HG02759 (cell line): ENCODE data around the gene PORCN.
"Not testable (repeated sequence)": the region's sequence is repeated elsewhere in the genome, so short reads cannot be mapped to it uniquely, and the experiment has no call there.

ENCODE experiments used
- ATAC-seq: cut with Tn5 transposase; IDR thresholded peaks from one replicate; pipeline ENCODE4 v1.9.1; 2021; ENCODE audit warnings: mild to moderate bottlenecking, moderate library complexity; ENCODE audit not compliant: unreplicated experiment

Gene PORCN

GRCh38 chrX:48509619-48510018, 827 bp downstream of the PORCN start:
- ATAC-seq: no peak

DNA sequence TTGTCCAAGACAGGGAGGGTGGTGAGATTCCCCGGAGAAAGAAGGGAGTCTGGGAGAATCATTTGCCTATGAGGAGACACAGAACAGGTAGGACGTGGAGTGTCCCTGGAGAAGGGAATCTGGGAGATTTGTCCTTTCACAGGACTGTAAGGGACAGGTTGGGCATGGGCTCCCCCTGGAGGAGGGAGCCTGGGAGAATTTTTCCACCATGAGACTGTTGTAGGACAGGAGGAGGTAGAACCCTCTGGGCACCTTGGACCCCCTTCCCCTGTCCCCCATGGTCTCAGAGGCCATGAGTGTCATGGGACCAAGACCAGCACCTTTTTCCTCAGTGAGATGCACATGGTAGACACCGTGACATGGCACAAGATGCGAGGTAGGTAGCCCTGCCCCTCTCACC, 2.8 kb downstream of the PORCN start:
- ATAC-seq: no peak

DNA sequence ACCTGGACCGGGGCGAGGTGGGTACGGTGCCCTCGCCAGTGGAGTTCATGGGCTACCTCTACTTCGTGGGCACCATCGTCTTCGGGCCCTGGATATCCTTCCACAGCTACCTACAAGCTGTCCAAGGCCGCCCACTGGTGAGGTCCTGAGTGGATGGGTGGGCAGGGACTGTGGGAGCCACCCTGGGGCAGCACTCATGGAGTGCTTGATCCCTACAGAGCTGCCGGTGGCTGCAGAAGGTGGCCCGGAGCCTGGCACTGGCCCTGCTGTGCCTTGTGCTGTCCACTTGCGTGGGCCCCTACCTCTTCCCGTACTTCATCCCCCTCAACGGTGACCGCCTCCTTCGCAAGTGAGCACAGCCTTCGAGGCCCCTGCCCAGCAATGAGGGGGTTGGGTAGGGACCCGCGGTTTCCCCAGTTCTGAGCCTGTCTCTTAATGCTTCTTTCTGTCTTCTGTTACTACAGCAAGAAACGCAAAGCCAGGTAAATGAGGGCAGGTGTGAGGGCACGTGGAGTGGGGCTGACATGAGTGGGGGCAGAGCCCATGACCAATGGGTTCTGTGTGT, 3.7 kb downstream of the PORCN start:
- ATAC-seq: no peak

GRCh38 chrX:48513670-48514069, 4.9 kb downstream of the PORCN start:
- no peak for ATAC-seq

DNA sequence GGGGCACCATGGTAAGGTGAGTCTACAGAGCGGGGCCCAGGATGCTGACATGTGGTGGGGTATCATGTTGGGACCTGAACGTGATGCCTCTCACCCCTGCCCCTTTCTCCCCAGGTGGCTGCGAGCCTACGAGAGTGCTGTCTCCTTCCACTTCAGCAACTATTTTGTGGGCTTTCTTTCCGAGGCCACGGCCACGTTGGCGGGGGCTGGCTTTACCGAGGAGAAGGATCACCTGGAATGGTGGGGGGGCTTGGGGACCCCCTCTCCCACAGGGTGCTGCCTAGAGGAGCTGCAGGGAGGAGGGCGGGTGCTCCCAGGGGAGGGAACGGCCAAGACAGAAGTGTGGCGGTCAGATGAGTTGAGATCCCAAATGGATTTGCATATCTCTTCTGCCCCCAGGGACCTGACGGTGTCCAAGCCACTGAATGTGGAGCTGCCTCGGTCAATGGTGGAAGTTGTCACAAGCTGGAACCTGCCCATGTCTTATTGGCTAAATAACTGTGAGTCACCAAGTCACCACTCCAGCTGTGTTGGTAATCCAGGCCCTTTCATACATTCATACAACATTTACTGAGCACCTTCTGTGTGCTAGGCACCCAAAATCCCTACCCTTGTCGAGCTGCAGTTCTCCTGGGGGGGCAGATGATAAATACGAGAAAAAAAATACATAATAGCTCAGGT, 5.5 kb downstream of the PORCN start:
- no peak for ATAC-seq

DNA sequence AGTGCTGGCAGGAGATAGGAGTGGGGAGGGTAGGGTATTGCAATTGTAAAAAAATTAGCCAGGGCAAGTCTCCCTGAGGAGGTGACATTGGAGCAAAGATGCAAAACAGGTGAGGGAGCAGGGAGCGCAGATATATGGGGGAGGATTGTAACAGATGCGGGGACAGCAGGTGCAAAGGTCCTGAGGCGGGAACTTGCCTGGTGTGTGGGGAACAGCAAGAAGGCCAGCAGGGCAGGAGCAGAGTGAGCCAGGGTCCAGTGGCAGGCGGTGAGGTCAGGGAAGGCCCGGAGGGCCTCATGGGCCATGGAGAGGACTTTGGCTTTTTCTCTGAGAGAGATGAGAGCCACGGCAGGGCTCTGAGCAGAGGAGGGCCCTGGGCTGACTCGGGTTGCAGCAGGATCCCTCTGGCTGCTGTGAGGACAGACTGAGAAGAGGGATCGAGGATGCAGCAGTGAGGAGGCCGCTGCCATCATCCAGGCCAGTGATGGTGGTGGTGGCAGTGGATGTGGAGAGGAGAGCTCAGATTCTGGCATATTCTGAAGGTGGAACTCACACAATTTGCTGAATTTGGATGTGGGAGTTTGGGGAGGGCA, 6.2 kb downstream of the PORCN start:
- ATAC-seq: no peak

GRCh38 chrX:48515842-48516241, 7.0 kb downstream of the PORCN start:
- no peak for ATAC-seq

- ATAC-seq: no peak
Measured at GRCh38 chrX:48516285-48516684, 7.5 kb downstream of the PORCN start.

DNA sequence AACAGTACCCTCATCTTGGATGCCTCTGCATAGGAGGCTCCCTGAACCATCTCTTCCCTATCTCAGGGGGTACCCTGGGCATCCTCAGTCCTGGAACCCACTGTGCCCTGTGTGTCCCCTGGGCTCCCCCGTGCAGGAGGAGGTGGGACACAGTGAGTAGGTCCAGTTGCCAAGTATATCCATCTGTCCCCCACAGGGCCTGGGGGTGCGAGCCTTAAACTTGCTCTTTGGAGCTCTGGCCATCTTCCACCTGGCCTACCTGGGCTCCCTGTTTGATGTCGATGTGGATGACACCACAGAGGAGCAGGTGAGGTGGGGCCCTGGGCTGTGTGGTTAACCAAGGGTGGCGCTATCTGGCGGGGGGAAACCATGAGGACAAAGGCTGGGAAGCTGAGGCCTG, 8.2 kb downstream of the PORCN start:
- ATAC-seq: no peak

DNA sequence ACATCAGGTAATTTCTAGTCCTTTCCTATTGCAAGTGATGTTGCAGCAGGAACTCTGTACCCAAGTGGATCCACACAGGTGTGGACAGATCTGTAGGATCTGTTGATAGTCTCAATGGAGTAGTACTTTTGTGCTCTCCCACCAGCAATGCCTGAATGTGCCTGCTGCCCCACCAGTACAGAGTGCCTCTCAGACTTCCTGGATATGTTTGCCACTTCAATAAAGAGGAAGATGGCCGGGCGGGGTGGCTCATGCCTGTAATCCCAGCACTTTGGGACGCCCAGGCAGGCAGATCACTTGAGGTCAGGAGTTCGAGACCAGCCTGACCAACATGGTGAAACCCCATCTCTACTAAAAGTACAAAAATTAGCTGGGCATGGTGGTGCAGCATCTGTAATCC, 10.7 kb downstream of the PORCN start:
- not testable (repeated sequence) for ATAC-seq

GRCh38 chrX:48520455-48520854, 11.7 kb downstream of the PORCN start:
- ATAC-seq: no peak

DNA sequence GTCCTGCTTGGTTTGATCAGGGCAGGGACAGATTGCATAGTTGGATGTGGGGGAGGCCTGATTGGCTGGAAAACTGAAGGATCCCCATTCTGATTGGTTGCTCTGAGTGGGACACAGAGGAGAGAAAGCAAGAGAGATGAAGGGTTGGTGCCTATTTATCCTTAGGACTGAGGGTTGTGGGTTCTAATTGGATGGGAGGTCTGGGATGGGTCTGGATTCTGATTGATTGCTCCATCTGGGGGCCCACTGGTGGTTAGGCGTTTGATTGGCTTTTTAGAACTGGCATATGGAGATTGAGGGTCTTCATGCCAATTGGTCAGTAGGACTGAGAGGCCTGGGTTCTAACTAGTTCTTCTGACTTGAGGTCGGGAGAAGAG, 12.2 kb downstream of the PORCN start:
- ATAC-seq: no peak

DNA sequence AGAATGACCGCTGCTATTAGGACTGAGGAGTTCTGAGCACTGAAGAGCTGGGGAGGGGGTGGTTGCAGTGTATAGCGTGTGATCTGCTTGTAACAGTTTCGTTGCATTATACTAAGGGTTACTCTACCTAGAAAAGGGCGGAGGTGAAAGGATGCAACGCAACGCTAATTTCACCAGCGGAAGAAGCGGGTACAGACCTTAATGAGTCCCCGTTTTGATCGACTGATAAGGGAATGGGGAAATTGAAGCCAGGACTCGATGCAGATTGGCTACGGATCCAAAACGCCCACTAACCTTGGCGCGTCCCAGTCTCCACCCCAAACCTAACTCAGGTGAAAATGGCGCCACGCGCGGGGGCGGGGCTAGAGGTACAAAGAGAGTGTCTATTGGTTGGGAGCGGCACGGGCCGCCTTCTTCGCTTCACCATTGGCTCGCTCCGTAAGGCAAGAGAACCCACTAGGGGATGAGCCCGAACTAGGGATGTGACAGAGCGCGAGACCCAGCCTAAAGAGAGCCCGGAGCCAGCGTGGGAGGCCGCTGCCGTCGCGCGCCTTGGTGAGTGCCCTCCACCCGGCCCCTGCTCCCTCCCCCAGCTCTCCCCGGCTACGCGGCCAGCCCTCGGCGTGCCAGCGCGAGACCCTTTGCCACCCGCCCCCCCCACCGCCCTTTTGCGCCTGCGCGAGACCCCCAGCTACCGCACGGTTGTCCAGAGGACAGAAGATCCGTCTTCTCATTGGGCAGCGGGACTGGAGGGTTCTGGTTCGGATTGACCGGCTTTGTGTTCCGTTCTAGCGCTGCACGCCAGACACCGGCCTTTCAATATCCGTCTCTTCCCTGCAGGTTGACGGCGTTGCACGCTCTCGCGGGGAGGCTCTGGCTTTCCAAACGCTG, 12.8 kb downstream of the PORCN start, which contains the start of gene EBP:
EBP (plus strand) TSS at position 456 of the 891 bp plus-strand sequence. CDS start 1,964 bp downstream, outside the sequence.
- peak; percentile 98 for ATAC-seq

GRCh38 chrX:48522291-48522690, 13.5 kb downstream of the PORCN start:
- ATAC-seq: no peak

DNA sequence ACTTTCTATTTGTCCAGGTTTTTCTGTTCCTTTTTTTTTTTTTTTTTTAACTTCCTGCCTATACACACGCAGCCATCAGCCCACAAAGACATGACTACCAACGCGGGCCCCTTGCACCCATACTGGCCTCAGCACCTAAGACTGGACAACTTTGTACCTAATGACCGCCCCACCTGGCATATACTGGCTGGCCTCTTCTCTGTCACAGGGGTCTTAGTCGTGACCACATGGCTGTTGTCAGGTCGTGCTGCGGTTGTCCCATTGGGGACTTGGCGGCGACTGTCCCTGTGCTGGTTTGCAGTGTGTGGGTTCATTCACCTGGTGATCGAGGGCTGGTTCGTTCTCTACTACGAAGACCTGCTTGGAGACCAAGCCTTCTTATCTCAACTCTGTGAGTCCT, 14.9 kb downstream of the PORCN start:
- no peak for ATAC-seq

DNA sequence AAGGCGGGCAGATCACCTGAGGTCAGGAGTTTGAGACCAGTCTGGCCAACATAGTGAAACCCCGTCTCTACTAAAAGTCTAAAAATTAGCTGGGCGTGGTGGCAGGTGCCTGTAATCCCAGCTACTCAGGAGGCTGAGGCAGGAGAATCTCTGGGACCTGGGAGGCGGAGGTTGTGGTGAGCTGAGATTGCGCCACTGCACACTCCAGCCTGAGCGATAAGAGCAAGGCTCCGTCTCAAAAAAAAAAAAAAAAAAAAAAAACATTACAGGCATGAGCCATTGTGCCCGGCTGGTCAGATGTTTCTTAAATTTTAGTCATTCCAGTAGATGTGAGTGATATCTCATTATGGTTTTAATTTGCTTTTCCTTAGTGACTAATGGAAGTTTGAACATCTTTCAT, 17.1 kb downstream of the PORCN start:
- not testable (repeated sequence) for ATAC-seq

GRCh38 chrX:48530736-48531135, 21.9 kb downstream of the PORCN start:
- ATAC-seq: no peak

- ATAC-seq: no peak
Measured at GRCh38 chrX:48531358-48531959, 22.7 kb downstream of the PORCN start.

DNA sequence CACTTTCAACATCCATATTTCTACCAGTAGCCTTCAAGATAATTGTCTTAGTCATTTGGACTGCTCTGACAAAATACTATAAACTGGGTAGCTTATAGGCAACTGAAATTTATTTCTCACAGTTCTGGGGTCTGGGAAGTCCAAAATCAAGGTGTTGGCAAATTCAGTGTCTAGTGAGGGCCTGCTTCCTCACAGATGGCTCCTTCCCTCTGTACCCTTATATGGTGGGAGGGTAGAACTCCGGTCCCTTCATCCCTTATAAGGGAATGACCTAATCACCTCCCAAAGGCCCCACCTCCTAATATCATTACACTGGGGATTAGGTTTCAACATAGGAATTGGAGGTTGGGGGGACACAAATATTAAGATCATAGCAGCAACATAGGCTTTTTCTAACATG, 23.4 kb downstream of the PORCN start:
- ATAC-seq: no peak

GRCh38 chrX:48533165-48533564, 24.4 kb downstream of the PORCN start:
- no peak for ATAC-seq
